ENCODE results near the gene HAUS7.

HAUS7 gene

GRCh38 chrX:153447581-153447960, 22.8 kb downstream of the HAUS7 start:
- H3K27me3 ChIP-seq: no peaks in the 10 kb centered on the region
- no peaks in the 10 kb centered on the region for H3K4me1 ChIP-seq
- no peaks in the 10 kb centered on the region for H3K36me3 ChIP-seq
- no peak overlapping the region for H3K4me3 ChIP-seq (ENCODE audit: low read depth, low read length)
- no peak for DNase-seq
- no peaks in the 10 kb centered on the region for H3K9me3 ChIP-seq
- no peak for TF ChIP-seq CTCF (IDR thresholded peaks at IDR 0.05; ENCODE audit: low read depth, low read length)

GRCh38 chrX:153446950-153447580, 23.3 kb downstream of the HAUS7 start:
- Histone ChIP-seq H3K9me3 (no peaks in the 10 kb centered on the region), H3K27me3 (no peaks in the 10 kb centered on the region), H3K4me1 (no peaks in the 10 kb centered on the region), H3K4me3 (ENCODE audit: low read depth, low read length) (no peak overlapping the region), H3K36me3 (no peaks in the 10 kb centered on the region)
- no peak for DNase-seq
- TF ChIP-seq CTCF (IDR thresholded peaks at IDR 0.05; ENCODE audit: low read depth, low read length): no peak

DNA sequence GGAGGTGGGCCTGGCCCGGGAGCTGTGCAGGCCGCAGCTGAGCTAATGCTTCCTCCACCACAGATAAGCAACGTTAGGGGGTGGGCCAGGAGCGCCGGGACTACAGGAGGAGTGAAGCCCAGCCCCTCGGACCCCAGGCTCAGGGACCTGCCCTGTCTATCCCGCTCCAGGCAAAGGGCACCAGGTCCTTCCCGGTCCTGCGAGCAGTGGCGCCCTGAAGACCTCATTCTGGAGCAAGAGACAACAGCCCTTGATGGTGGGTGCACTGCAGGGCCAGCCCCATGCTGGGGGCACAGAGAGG, 23.8 kb downstream of the HAUS7 start:
- Histone ChIP-seq H3K9me3 (no peaks in the 10 kb centered on the region), H3K36me3 (no peaks in the 10 kb centered on the region), H3K4me3 (ENCODE audit: low read depth, low read length) (no peak overlapping the region), H3K27me3 (no peaks in the 10 kb centered on the region), H3K4me1 (no peaks in the 10 kb centered on the region)
- no peak for DNase-seq
- TF ChIP-seq CTCF (IDR thresholded peaks at IDR 0.05; ENCODE audit: low read depth, low read length): no peak

DNA sequence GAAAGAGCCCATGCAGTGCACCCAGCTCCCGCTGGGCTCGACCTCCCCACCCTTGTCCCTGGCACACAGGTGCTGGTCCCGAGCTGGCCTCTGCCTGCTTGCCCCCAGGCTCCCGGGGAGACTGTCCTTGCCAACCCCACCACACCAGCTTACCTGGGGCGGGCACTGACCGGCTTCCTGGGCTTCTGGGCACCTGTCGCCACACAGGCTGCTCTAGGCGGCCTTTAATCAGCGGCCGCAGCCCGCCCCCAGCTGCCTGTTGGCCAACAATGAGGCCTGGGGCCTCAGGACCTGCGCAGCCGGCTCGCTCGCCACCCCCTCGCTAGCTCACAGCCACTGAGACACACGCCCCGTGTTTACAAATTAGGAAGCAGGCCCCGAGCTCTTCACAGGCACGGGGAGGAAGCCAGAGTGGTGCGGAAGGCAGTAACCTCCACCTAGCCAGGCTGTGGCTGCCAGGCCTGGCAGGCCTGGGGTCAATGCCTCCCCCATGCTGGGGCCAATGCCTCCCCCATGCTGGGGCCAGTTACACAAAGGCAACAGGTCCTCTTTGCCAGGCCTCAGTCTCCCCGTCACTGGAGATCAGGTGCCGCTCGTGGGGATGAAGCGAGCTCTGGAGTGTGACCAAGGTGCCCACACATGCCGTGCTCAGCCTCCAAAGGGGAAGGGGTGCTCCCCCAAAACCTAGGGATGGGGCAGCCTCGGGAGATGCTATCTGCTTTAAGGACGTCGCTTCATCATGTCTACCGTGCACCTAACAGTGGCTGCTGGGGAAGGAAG, 24.3 kb downstream of the HAUS7 start, which contains the start of gene TREX2:
Gene TREX2 (minus strand): TSS at position 201 of the 780 bp plus-strand sequence. CDS start 626 bp downstream, outside the sequence.
- Histone ChIP-seq H3K36me3 (no peaks in the 10 kb centered on the region), H3K27me3 (no peaks in the 10 kb centered on the region), H3K4me3 (ENCODE audit: low read depth, low read length) (no peak within 1 kb of the TSS), H3K4me1 (no peaks in the 10 kb centered on the region), H3K9me3 (no peaks in the 10 kb centered on the region)
- DNase-seq: no peak
- TF ChIP-seq CTCF (IDR thresholded peaks at IDR 0.05; ENCODE audit: low read depth, low read length): no peak

- no peaks in the 10 kb centered on the region for H3K9me3 ChIP-seq
- no peaks in the 10 kb centered on the region for H3K36me3 ChIP-seq
- H3K4me3 ChIP-seq (ENCODE audit: low read depth, low read length): no peak overlapping the region
- no peaks in the 10 kb centered on the region for H3K27me3 ChIP-seq
- no peak for TF ChIP-seq CTCF (IDR thresholded peaks at IDR 0.05; ENCODE audit: low read depth, low read length)
- DNase-seq: no peak
- H3K4me1 ChIP-seq: no peaks in the 10 kb centered on the region
These were observed 25.1 kb downstream of the HAUS7 start for GRCh38 chrX:153445106-153445855.
